Measurements from ENCODE around the gene PPP4R2.
A peak's percentile ranks its signal among the peaks of the same experiment; 100 is the strongest.
"Not testable (repeated sequence)": the region's sequence is repeated elsewhere in the genome, so short reads cannot be mapped to it uniquely, and the experiment has no call there.

PPP4R2 gene

DNA sequence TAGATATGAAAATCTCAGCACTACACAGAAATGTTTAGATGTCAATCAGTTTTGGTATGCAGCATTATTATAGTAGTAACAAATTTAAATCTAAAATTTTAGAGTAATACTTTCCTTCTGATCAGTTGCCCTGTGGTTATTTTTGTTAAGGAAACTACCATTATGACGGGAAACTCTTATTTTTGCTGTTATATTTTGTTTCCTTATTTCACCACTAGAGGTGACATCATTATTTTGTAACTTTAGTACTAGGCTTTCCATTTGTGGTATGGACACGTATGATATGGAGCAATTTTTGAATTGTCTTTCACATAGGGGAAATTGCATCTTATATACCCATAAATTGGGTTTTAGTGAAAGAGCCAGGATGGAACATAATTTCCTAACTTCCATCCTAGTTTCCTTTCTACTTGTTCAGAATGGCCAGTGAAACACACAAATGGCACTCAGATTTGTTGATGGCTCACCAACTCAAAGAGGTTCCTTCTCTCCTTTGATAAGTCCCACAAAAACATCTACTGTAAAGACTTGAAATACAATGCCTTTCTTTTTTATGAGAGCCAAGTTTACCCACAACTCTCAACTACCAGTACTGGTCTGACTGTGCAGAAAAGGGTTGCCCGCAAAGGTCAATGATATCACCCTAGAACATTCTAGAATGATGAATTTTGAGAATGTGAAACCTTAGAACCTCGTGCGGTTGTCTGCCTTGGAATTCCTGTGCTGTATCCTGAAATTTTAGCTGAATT lies 19.4 kb upstream of the PPP4R2 start:
- DNase-seq: no peak

DNA sequence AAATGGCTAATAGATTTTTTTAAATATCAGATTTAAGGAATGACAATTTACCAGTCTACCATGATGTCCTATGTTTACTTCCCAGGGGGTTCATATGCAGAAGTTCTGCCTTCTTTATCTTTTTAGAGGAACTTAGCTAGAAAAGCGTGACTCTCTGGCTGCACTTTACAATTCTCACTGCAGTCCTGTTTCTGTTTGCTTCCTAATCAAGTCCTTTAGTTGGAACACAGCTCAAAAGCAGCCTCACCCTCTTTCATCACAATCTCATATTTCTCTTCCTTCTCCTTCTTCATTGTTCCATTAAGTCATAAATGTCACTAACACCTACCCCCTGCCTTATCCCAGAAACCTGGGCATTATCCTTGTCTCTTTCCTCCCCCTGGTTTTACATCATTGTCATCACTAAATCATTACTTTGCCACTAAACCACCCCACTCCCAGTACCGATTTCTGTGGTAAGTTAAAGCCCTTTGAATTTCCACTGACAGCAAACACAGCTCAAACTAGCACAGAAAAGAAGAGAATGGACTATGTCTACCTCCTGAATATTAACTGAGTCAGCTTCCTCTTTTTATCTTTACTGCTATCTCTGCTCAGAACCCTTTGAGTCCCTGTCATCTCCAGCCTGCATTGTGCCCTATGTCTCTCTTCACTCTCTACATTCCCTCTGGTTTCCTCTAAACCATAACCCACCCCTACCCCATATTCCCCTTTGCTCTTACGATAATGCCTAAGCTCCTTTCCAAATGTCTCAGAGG lies 13.8 kb upstream of the PPP4R2 start:
- no peak for DNase-seq

DNA sequence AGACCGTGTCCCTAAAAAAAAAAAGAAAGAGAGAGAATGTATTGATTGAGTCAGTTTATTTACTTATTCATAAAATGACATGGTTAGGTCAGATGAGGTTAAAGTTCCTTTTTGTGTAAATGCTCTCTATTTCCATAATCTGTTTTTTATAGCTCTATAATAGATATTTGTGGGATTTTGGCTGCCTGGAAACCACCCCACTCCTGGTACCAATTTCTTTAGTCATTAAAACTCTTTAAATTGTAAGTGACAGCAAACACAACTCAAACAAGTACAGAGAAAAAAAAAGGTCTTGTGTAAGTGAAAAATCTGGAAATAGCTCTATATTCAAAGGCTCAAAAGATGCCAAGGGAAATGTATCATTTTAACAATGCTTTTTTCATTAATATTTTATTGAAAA lies 11.0 kb upstream of the PPP4R2 start:
- no peak for DNase-seq

DNA sequence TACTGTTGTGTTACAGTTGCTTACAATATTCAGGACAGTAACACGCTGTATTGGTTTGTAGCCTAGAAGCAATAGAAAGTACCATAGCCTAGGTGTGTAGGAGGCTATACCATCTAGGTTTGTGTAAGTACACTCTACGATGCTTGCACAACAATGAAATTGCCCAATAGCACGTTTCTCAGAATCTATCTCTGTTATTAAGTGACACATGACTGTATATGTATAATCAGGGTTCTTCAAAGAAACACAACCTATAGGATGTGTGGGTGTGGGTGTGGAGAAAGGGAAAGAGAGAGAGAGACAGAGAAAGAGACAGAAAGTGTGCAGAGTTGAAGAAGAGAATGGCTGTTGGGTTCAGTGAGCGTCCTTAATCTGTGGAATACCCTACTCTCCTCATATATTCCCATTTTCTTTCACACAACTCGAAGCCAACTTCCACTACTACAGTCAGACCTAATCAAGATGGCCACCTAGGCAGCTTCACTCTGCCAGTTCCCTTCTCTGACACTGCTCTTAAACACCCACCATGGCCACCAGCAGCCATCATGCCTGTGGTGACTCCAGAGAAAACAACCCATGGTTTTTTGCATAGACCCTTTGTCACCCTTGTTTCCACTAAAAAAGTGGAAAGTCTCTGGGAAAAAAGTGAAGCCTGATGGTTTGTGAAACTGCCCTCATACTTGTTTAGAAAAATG lies 5.8 kb upstream of the PPP4R2 start:
- DNase-seq: no peak

DNA sequence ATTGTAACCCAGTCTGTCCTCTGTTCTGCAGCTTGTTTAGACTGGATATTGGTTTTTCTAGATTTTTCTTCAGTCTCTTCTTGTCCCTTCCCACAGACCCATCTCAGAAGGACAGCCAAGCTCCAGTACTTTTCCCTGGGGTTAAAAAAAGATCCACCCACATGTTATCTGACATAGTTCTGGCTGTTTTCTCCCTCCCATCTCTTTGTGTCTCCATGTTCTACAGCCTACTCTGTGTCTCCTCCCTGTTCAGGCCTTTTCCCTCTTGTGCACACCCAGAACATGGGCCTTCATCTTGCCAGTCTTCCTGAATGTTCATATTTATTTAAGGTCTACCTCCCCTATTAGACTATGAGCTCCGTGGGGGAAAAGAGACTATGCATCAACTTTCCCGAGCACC lies 5.1 kb upstream of the PPP4R2 start:
- DNase-seq: no peak

DNA sequence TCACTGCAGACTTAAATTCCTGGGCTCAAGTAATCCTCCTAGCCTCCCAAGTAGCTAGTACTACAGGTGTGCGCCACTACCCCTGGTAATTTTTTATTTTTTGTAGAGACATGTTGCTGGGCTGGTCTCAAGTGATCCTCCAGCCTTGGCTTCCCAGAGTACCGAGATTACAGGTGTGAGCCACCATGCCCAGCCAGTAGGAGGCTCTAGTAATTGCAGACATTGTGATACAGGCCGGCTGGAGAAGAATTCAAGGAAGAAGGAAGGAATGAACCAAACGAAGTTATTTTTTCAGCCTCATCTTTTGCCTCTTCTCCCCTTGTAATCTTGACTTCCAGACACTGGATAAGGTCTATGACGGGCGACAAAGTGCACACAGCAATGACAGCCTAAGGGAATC lies 3.2 kb upstream of the PPP4R2 start:
- DNase-seq: no peak

DNA sequence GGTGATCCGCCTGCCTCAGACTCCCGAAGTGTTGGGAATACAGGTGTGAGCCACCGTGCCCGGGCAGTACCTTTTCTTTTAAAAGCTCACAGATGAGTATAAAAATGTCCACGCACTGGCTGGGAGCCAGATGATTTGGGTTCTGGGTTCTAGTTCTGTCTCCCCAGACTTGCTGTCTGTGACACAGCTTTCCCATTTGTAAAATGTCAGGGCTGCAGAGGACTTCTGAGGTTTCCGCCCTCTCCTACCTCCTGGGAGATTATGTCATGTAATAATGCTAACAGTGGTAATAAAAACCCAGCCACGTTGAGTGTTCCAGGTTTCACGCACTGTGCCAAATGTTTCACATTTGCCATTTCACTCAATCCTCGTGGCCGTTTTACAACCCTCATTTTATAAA lies 1.3 kb upstream of the PPP4R2 start:
- DNase-seq: no peak

DNA sequence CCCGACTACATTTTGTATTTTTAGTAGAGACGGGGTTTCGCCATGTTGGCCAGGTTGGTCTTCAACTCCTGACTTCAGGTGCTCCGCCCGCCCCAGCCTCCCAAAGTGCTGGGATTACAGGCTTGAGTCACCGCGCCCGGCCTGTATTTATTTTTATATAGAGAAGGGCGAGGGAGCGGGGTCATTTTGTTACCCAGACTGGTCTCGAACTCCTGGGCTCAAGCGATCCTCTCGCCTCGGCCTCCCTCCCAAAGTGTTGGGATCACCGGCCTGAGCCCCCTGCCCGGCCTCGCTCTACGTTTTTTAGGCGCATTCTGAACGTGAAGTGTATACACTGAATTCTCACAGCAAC lies 514 bp upstream of the PPP4R2 start:
- DNase-seq: no peak

DNA sequence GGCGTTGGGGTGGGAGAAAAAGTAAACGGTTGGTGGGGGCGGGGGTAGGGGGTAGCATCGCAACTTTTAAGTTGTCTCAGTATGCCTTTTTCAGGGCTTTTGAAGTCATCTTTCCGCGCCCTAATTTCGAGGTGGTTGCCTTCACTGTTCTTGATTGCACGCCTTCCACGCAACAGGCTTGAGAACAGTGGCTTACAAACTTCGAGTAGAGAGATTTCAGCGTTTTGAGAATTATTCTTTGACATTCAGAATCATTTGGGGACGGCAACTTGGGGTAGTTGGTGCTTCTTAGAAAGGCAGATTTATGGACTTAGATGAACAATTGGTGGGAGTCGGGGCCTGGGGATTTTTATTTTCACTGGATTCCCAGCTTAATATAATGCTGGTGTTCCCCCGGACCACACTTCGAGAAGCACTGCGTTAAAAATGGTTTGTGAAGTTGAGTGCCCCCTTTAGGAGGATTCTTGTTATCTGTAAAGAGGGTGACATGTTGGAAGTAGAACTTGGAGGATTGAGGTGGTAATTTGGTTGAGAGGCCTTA lies 880 bp downstream of the PPP4R2 start:
- peak; percentile 17 for DNase-seq

DNA sequence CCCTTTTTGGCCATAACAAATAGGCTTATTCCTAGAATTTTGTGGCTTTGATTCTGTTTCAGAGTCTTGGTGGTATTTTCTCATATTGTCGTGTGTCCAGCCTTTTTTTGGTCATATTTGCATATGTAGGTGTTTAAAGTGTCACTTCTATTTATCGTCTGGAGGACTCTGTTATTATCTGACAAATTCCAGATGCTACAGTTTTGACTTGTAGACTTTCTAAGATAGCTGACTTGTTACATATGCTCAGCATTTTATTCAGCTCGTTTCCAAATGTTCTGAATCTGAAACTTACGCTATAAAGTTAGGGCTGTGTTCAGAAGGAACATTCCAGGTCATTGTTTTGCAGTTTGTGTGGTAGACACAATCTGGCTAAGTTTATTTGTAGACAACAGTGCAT lies 1.9 kb downstream of the PPP4R2 start:
- DNase-seq: no peak

DNA sequence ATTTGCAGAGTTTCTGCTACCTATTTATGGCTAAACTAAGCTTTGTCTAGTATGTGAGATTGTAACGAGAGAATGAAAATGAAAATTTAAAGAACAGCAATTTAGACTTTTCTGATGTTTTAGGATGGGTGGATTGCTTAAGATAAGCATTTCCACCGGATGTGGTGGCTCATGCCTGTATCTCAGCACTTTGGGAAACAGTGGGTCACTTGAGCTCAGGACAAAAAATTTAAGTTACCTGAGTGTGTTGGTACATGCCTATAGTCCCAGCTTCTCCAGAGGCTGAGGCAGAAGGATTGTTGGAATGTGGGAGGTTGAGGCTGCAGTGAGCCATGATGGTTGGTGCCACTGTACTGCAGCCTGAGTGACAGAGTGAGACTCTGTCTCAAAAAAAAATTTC lies 3.3 kb downstream of the PPP4R2 start:
- DNase-seq: no peak

DNA sequence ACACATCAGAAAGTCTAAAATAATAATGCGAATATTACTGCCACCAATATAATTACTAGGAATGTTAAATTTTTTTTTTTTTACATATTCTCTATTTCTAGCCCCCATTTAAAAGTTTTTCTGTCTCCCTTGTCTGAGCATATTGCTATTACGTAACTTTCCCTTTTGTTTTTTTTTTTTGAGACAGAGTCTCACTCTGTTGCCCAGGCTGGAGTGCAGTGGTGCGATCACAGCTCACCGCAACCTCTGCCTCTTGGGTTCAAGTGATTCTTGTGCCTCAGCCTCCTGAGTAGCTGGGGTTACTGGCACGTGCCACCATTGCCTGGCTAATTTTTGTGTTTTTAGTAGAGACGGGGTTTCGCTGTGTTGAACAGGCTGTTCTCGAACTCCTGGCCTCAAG lies 6.4 kb downstream of the PPP4R2 start:
- not testable (repeated sequence) for DNase-seq

DNA sequence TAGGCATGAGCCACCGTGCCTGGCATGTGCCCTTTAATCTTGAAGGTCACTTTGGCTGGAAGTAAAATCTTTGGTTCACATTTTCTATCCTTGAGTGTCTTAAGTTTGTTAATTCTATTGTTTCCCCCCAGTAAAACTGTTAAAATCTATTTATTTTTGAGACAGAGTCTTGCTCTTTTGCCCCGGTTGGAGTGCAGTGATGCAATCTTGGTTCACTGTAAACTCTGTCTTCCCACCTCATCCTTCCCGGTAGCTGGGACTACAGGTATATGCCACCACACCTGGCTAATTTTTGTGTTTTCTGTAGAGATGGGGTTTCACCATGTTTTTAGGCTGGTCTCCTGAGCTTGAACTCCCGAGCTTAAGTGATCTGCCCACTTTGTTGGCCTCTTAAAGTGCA lies 7.7 kb downstream of the PPP4R2 start:
- DNase-seq: no peak

DNA sequence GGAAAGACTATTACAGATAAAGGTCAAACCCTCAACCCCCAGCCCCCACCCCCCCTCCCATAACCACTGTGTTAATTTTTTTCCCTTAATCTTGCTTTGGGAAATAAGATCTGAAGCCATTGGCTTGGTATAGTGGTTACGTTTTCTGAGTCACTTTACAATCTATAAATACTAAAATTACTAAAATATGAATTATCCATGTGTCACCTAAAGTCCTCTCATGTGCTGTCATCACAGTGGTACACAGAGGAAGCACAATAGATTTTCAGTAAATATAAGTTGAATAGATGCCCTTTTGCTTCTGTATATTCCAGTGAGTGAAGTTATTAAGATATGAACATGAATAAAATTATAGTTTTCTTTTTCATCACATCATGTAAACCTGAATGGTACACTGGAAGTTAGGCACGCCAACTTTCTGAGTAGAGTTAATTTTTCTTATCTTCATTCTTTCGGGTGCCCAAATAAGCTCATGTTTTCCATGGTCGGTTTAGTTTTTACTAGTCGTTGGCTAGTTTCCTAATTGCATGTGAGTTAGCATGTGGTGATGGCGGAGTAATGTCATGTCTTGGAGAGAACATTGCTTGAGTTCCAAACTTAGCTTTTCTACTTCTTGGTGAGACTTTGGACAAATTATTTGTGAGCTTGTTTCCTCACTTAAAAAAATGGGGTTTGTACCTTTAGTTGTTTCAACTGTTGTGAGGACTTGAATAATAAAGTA lies 11.5 kb downstream of the PPP4R2 start:
- DNase-seq: no peak

DNA sequence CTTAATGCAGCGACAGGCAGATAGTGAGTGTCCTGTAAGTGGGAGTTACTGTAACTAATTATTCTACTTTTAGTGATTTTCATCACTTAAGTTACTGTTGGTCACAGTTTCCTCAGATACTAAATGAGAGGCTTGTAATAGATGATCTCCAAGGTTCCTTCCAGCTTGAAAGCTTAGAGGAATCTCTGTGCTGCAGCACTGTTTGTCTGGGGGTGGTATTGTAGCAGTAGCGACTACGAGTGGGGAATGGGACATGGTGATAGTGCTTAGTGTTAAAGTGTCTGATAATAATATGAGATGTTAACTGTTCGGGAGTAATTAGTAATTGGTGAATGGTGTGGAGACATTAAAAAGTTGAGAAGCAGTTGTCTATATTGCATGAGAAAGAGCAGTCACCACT lies 12.4 kb downstream of the PPP4R2 start:
- no peak for DNase-seq

DNA sequence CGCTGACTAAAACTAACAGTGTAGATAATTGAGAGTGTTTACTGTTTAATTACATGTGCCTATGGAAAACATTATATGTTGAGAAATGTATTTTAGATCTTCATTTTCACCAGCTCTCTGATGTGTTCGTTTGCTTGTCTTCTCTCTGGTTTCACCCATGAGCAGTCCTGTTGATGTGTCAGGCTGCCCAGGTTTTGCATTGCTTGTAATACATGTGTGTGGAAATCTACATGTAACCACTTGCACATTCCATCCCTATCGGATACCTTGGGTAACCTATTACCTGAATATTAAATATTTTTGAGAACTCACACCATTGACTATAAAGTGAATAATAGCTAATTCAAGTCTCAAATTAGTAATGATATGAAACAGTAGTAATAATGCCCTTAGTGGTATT lies 13.1 kb downstream of the PPP4R2 start:
- no peak for DNase-seq

DNA sequence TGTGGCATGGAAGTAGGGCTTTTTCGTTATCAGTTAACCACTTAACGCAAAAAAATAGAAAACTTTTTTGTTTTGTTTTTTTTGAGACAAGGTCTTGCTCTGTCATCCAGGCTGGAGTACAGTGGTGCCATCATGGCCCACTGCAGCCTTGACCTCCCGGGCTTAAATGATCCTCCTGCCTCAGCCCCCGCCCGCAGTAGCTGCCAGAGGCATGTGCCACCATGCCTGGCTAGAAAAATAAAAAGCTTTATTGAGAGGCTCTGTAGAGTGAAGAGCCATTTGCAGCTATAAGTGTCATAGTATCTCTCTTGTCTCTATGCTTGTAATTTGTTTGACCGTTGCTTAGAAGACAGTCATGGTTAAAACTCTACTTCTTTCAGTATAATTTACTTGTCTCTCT lies 13.5 kb downstream of the PPP4R2 start:
- no peak for DNase-seq

DNA sequence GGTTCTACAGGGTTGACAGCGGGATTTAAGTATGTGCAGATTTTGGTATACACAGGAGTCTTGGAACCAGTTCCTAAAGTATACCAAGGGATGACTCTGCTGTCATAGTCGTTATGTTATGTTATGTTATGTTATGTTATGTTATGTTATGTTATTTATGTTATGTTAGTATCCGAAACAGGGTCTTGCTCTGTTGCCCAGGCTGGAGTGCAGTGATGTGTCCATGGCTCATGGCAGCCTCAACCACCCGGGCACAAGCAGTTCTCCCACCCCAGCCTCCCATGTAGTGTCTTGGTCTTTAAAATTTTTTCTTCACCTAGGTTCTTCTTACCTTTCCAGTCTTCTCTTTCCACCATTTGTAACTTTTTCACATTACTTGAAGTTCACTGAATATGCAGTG lies 21.7 kb downstream of the PPP4R2 start:
- DNase-seq: no peak

DNA sequence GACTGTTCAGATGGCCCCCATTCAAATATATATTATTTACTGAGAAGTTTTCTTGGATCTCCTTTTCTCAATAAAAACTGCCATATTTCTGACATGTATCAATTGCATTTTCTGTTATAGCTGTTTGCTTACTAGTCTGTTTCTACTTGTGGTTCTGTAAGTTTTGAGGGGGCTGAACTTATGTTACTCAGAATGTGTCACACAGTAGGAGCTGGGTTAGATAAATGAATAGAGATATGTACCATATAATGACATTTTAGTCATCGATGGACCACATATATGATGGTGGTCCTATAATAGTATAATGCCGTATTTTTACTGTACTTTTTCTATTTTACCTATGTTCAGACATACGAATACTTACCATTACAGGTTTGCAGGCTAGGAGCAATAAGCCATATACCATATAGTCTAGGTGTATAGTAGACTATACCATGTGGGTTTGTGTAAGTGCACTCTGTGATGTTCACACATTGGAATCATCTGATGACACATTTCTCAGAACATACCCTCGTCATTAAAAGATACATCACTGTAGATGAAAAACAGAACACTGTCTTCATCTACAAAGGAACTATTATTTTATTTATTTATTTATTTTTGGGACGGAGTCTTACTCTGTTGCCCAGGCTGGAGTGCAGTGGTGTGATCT lies 22.3 kb downstream of the PPP4R2 start:
- DNase-seq: no peak

DNA sequence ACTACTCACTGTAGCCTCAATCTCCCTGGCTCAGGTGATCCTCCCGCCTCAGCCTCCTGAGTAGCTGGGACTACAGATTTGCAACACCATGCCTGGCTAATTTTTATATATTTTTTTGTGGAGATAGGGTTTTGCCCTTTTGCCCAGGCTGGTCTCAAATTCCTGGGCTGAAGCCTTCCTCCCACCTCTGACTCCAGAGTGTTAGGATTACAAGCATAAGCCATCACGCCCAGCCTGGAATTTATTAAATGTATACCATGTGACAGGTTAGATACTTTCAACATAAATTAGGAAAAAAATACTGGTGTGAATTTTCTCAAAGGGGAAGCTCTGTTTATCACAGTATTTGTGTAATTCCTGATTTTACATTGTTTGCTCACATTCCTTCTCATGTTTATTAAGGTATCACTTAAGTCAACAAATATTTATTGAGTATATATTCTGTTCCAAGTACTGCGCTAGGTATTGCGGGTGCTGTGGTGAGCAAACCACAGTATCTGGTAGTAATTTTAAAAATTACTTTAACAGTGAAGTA lies 24.8 kb downstream of the PPP4R2 start:
- DNase-seq: no peak

DNA sequence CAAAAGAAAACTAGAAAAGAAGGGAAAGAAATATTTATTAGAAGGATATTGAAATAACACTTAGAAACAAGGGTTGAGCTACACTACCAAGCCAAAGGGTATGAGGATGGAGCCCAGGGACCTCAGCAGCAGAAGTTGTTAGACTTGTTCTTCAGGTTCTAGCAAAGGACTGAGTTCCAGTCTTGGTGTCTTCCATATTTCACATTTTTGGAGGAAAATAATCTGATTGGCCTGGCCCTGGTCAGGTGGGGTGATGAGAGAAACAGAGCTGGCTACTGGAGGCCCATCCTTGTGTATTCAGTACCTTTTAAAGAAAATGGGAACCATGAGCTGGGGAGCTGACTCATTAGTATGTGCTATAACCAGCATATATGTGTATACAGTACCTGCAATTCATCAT lies 28.2 kb downstream of the PPP4R2 start:
- DNase-seq: no peak

DNA sequence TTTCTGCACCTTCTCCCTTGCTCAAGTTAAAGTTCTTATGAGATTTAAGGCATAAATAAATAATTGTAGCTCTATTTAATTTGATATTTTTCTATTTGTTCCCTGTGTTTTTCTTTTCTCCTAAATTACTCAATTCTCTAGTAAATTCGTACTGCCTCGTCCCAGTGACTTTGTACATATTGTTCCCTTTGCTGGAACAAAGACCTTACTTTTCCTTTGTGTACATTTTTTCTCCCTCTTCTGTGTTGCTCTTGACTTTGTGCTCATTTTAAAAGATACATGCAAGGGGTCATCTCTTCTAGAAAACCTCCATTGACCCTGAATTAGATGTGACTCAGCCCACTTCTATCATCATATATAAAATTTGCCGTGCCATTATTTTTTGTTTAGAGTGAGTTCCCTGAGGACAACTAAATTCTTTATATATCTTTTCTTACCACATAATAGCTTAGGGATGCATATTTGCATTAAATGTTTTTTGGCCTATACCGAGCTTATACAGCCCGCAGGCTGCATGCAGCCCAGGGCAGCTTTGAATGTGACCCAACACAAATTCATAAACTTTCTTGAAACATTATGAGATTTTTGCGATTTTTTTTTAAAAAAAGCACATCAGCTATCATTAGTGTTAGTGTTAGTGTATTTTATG lies 29.6 kb downstream of the PPP4R2 start:
- DNase-seq: no peak

Measured in NCI-H1436 (cell line).